ENCODE data around the gene GPC4. TPM values are rescaled to one million over a fixed set of nuclear protein-coding genes. Genes with fewer than 3 reads are reported as not detected.

GPC4 gene
- total RNA-seq (1 to 10 TPM; 4.8 to 9.0 (median 7.0) TPM), polyA plus RNA-seq (1 to 10 TPM; 1.6 to 2.1 TPM)
- long read RNA-seq, donor 1, full-length matches to known transcripts, result 6 of 7 reads
- long read RNA-seq, donor 1, partial matches to known transcripts, result 0 of 7 reads
- long read RNA-seq, donor 1, other reads (novel, unspliced or antisense), result 1 of 7 reads
- long read RNA-seq, donor 2, full-length matches to known transcripts, result 23 of 24 reads
- long read RNA-seq, donor 2, partial matches to known transcripts, result 1 of 24 reads
- long read RNA-seq, donor 2, other reads (novel, unspliced or antisense), result 0 of 24 reads
- long read RNA-seq, donor 3, full-length matches to known transcripts, result 9 of 9 reads
- long read RNA-seq, donor 3, partial matches to known transcripts, result 0 of 9 reads
- long read RNA-seq, donor 3, other reads (novel, unspliced or antisense), result 0 of 9 reads

DNA sequence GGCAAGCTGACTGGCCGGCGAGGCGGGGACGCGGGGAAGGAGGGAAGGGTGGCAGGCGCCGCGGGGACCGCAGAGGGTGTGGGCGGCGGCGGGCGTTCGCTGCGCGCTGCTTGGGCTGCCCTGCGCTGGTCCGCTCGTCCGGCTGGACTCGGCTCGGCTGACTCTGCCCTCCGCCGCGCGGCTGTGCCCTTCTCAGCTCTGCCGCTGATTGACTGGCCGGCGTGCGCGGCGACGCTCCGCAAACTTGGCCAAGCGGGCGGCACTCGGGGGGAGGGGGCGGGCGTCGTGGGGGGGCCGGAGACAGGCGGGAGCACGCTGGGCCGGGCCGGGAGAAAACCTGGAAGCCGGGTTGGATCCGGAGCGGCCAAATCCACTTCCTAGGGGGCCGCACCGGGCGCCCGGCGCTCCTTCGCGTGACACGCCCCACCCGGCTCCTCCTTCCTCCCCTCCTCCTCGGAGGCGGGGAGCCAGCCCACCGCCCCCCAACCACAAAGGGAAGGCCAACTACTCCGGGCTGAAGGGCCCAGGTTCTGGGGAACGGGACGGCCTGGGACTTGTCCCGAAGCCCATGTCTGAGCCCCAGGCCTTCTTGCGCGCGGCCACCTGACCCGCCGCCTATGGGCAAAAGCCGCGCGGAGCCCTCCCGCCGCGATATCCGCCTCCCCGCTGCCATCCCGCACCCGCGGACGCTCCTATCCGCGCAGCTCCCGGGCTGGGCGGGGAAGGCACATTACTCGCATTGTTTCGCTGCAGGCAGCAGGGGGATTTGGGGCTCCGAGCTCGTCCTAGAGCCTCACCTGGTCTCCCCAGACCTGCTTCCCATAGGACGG, at the start of gene GPC4:
GPC4 (minus strand) TSS at position 214 of the 830 bp plus-strand sequence. CDS start 524 bp downstream, outside the sequence.
- TF ChIP-seq, protein P1, sequence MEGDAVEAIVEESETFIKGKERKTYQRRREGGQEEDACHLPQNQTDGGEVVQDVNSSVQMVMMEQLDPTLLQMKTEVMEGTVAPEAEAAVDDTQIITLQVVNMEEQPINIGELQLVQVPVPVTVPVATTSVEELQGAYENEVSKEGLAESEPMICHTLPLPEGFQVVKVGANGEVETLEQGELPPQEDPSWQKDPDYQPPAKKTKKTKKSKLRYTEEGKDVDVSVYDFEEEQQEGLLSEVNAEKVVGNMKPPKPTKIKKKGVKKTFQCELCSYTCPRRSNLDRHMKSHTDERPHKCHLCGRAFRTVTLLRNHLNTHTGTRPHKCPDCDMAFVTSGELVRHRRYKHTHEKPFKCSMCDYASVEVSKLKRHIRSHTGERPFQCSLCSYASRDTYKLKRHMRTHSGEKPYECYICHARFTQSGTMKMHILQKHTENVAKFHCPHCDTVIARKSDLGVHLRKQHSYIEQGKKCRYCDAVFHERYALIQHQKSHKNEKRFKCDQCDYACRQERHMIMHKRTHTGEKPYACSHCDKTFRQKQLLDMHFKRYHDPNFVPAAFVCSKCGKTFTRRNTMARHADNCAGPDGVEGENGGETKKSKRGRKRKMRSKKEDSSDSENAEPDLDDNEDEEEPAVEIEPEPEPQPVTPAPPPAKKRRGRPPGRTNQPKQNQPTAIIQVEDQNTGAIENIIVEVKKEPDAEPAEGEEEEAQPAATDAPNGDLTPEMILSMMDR (IDR thresholded peaks at IDR 0.05), result no peak
- peak in 1 of 2 donors; percentile 37 for TF ChIP-seq POLR2A (IDR thresholded peaks at IDR 0.05)
- DNase-seq (peak; percentile 58 to 69 (median 63)), ATAC-seq (peak; percentile 39 to 87 (median 82))
- H3K9me3 ChIP-seq, result no peaks in the 10 kb centered on the region
- H3K4me3 ChIP-seq, result peak within 1 kb of the TSS; percentile 15 to 68 (median 58)
- peaks cover 0 to 75% (median 0%) of the 10 kb centered on the region in 9 donors for H3K27me3 ChIP-seq
- H3K27ac ChIP-seq, result peak within 1 kb of the TSS in 10 of 12 donors; percentile 13 to 85 (median 36)
- H3K4me1 ChIP-seq, result peaks cover 0 to 5% (median 0%) of the 10 kb centered on the region in 12 donors
- H3K36me3 ChIP-seq, result no peaks in the 10 kb centered on the region
- 0 to 34% (median 17%) methylated on average over 41 to 89 of the region's 90 CpGs for WGBS, 4 donors
- intact Hi-C loops (cut with DNase I), result no loop called here

- Histone ChIP-seq H3K27ac (no peak overlapping the region), H3K36me3 (no peaks in the 10 kb centered on the region), H3K9me3 (no peaks in the 10 kb centered on the region), H3K4me3 (no peak overlapping the region), H3K4me1 (no peaks in the 10 kb centered on the region), H3K27me3 (no peaks in the 10 kb centered on the region)
- TF ChIP-seq, protein P1 (IDR thresholded peaks at IDR 0.05), result no peak
- no peak for TF ChIP-seq POLR2A (IDR thresholded peaks at IDR 0.05)
- intact Hi-C loops (cut with DNase I), result no loop called here
- 38 to 61% (median 51%) methylated on average over 2 of the region's 2 CpGs for WGBS, 4 donors
- ATAC-seq (no peak), DNase-seq (no peak)
These were observed 45.9 kb upstream of the GPC4 start for GRCh38 chrX:133461231-133461630.

DNA sequence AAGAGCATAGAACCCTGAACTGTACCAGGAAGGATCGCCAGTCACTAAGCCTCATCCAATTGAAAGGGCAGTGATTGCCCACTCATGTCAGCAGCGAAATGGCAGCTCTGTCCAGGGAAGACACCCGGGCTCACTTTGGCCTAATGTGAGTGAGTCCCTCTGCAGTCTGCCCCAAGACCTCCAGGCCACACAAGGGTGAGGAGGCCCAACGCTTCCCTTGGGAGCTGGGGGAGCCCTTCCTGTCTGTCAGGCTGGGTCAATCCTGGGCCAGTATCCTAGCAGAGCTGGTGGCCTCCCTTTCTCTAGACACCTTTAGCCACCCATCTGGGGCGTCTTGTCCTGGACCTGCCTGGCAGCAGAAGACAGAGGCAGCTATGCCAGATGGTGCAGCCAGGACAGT, 39.6 kb upstream of the GPC4 start:
- Histone ChIP-seq H3K4me3 (no peak overlapping the region), H3K27ac (no peak overlapping the region), H3K4me1 (no peaks in the 10 kb centered on the region), H3K9me3 (no peaks in the 10 kb centered on the region), H3K36me3 (no peaks in the 10 kb centered on the region), H3K27me3 (peaks cover 0 to 4% (median 0%) of the 10 kb centered on the region in 9 donors)
- ATAC-seq, result no peak
- TF ChIP-seq, protein P1 (IDR thresholded peaks at IDR 0.05), result no peak
- TF ChIP-seq POLR2A (IDR thresholded peaks at IDR 0.05), result no peak
- no peak for DNase-seq
- intact Hi-C loops (cut with DNase I), result no loop called here
- WGBS, 4 donors, result 58 to 68% (median 60%) methylated on average over 5 of the region's 5 CpGs

- DNase-seq, result no peak
- TF ChIP-seq, protein P1 (IDR thresholded peaks at IDR 0.05), result no peak
- TF ChIP-seq POLR2A (IDR thresholded peaks at IDR 0.05), result no peak
- WGBS, 4 donors, result 41 to 56% (median 46%) methylated on average over 3 of the region's 3 CpGs
- intact Hi-C loops (cut with DNase I), result no loop called here
- no peak for ATAC-seq
- no peaks in the 10 kb centered on the region for H3K36me3 ChIP-seq
- no peak overlapping the region for H3K4me3 ChIP-seq
- peaks cover 0 to 4% (median 0%) of the 10 kb centered on the region in 9 donors for H3K27me3 ChIP-seq
- no peaks in the 10 kb centered on the region for H3K4me1 ChIP-seq
- no peak overlapping the region for H3K27ac ChIP-seq
- H3K9me3 ChIP-seq, result no peaks in the 10 kb centered on the region
These were observed 39.2 kb upstream of the GPC4 start for GRCh38 chrX:133454491-133454914.
